DND-41 (cell line): Measurements from ENCODE around the gene SPC24.

Source experiments
- EZH2 ChIP-seq: IDR thresholded peaks from 3 replicates; pipeline ENCODE4 v1.6.1; 2012; ENCODE audit warnings: borderline replicate concordance, low read depth, mild to moderate bottlenecking, moderate library complexity, low read length, inconsistent platforms; ENCODE audit not compliant: severe bottlenecking
- TF ChIP-seq, protein P1 (sequence below): IDR thresholded peaks from 2 replicates; pipeline ENCODE4 v1.5.1; 2012; ENCODE audit warnings: borderline replicate concordance, low read length, moderate library complexity, mild to moderate bottlenecking; ENCODE audit not compliant: poor library complexity, severe bottlenecking; ENCODE audit errors: extremely low read depth

DNA sequence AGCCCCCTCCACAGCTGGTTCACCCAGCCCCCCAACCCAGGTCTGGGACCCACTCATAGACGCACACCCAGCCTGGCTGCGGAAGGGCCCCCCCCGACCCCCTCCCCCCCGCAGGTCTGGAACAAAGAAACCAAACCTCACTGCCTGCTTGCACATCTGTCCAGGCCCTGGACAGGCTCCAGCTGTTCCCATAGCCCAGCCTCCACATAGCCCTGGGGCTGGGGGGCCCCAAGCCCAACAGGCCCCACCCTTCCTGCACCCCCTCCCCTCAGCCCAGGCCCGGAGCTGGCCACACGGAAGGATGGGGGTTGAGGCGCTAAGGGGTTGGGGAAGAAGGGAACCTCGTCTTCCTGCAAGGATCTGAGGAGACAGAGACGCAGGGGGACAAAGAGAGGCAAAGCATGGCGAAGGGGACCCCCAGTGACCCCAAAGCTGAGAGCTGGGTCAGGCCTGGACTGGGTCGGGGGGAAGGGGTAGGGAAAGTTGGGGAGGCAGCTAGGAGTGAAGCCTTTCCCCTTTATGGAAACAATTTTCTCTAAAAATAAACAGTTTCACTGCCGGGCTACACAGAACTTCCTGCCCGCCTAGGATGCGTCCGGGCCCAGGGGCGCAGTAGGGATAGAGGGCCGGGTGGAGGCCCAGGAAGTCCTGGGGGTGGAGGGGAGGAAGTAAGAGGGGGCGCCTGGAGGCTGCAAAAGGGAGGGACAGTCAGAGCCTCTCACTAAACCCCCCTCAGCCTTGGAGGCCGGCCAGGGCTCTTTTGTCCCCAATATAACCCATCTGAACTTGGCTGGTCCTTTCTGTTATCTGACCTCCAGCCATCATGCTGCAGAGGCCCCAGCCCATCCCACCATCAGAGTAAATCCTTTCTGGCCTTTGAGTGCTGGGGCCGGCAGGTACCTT, 39.3 kb upstream of the SPC24 start:
- TF ChIP-seq, protein P1, sequence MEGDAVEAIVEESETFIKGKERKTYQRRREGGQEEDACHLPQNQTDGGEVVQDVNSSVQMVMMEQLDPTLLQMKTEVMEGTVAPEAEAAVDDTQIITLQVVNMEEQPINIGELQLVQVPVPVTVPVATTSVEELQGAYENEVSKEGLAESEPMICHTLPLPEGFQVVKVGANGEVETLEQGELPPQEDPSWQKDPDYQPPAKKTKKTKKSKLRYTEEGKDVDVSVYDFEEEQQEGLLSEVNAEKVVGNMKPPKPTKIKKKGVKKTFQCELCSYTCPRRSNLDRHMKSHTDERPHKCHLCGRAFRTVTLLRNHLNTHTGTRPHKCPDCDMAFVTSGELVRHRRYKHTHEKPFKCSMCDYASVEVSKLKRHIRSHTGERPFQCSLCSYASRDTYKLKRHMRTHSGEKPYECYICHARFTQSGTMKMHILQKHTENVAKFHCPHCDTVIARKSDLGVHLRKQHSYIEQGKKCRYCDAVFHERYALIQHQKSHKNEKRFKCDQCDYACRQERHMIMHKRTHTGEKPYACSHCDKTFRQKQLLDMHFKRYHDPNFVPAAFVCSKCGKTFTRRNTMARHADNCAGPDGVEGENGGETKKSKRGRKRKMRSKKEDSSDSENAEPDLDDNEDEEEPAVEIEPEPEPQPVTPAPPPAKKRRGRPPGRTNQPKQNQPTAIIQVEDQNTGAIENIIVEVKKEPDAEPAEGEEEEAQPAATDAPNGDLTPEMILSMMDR = no peak
- no peak for TF ChIP-seq EZH2
